ENCODE measurements around the gene SPAG6.

Gene SPAG6

DNA sequence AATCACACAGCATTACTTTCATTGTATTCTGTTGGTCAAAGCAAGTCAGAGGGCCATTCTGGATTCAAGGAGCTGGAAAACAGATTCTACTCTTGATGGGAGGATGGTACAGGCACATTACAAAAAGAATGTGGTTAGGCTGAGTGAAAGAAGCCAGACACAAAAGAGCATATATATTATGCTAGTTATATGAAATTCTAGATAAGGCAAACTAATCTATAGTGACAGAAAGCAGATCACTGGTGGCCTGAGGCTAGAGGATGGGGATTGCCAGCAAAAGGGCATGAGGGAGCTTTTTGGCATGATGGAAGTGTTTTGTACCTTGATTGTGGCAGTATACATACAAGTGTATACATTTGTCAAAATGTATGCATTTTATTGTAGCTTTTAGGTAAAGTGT, 96.8 kb downstream of the SPAG6 start:
- ATAC-seq (ENCODE audit: insufficient read depth, low read depth) = no peak

GRCh38 chr10:22442468-22442867, 97.2 kb downstream of the SPAG6 start:
- Histone ChIP-seq H3K4me2 (ENCODE audit: insufficient read depth, low read length) (no peak overlapping the region), H3K27me3 (ENCODE audit: insufficient read depth, low read length, poor library complexity) (peaks cover 38% of the 10 kb centered on the region), H3K36me3 (ENCODE audit: insufficient read depth, low read length) (no peaks in the 10 kb centered on the region), H2AFZ (ENCODE audit: low read depth, low read length) (no peak overlapping the region), H3K79me2 (ENCODE audit: insufficient read depth, low read length) (no peaks in the 10 kb centered on the region; the same call in 1 of the 2 replicates), H3K27ac (ENCODE audit: low read length) (no peak overlapping the region), H3K4me1 (ENCODE audit: insufficient read depth, low read length) (peaks cover 14% of the 10 kb centered on the region), H3K4me3 (ENCODE audit: low read depth in 1 of 2, low read length in 2 of 2) (no peak overlapping the region), H4K20me1 (ENCODE audit: insufficient read depth, low read length) (no peaks in the 10 kb centered on the region), H3K9me3 (ENCODE audit: insufficient read depth, low read length, severe bottlenecking) (no peaks in the 10 kb centered on the region), H3K9ac (ENCODE audit: low read depth, low read length) (no peak overlapping the region)
- no peak for TF ChIP-seq CTCF (IDR thresholded peaks at IDR 0.05; ENCODE audit: borderline replicate concordance, extremely low read depth, low read length, poor library complexity, severe bottlenecking)
- no peak for TF ChIP-seq EZH2 (IDR thresholded peaks at IDR 0.05; ENCODE audit: borderline replicate concordance, low read depth, low read length, severe bottlenecking)
- DNase-seq = no peak
- no peak for ATAC-seq (ENCODE audit: insufficient read depth, low read depth)

More for the DNA sequence above, 96.8 kb downstream of the SPAG6 start:
- Histone ChIP-seq H3K4me3 (ENCODE audit: low read depth in 1 of 2, low read length in 2 of 2) (no peak overlapping the region), H3K4me2 (ENCODE audit: insufficient read depth, low read length) (no peak overlapping the region), H4K20me1 (ENCODE audit: insufficient read depth, low read length) (no peaks in the 10 kb centered on the region), H3K79me2 (ENCODE audit: insufficient read depth, low read length) (no peaks in the 10 kb centered on the region; the same call in 1 of the 2 replicates), H2AFZ (ENCODE audit: low read depth, low read length) (no peak overlapping the region), H3K27ac (ENCODE audit: low read length) (no peak overlapping the region), H3K27me3 (ENCODE audit: insufficient read depth, low read length, poor library complexity) (peaks cover 42% of the 10 kb centered on the region), H3K4me1 (ENCODE audit: insufficient read depth, low read length) (peaks cover 18% of the 10 kb centered on the region), H3K9ac (ENCODE audit: low read depth, low read length) (no peak overlapping the region), H3K9me3 (ENCODE audit: insufficient read depth, low read length, severe bottlenecking) (no peaks in the 10 kb centered on the region), H3K36me3 (ENCODE audit: insufficient read depth, low read length) (no peaks in the 10 kb centered on the region)
- no peak for TF ChIP-seq EZH2 (IDR thresholded peaks at IDR 0.05; ENCODE audit: borderline replicate concordance, low read depth, low read length, severe bottlenecking)
- TF ChIP-seq CTCF (IDR thresholded peaks at IDR 0.05; ENCODE audit: borderline replicate concordance, extremely low read depth, low read length, poor library complexity, severe bottlenecking) = no peak
- no peak for DNase-seq

DNA sequence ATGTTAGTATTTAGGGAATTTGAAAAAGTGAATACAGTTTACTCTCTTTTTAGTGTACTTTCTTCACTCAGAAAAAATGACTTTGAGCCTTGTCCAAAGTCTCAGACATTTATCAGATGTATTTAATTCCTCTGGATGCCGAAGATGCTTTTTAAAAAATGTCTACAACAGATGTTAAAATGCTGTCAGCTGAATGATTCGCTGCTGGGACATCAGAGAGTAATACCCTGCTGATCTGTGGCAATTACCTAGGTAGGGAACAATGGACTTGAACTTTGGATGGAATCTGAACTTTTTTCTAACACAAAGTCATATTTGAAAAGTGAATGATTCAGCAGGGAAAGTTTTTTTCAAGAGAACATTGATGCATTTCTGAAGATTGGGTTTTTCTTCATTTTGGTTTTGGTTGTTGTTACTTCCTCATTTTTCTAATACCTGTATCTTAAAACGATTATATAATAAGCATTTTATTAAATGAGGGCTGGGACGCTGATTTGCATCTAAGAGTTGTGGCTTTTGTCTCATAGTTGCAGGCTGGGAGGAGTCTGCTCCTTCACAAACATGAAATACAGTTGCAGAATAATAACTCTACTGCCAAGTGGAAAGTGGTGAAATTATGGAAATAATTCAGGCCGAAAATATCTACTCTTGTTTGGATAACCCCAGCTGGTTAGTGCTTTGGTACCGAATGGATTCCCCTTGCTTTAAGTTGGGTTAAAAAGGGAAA, 98.0 kb downstream of the SPAG6 start:
- no peak overlapping the region for H3K4me2 ChIP-seq (ENCODE audit: insufficient read depth, low read length)
- no peak overlapping the region for H3K4me3 ChIP-seq (ENCODE audit: low read depth in 1 of 2, low read length in 2 of 2)
- DNase-seq (no peak), ATAC-seq (ENCODE audit: insufficient read depth, low read depth) (no peak)
- no peak overlapping the region for H3K27ac ChIP-seq (ENCODE audit: low read length)
- H3K79me2 ChIP-seq (ENCODE audit: insufficient read depth, low read length) = no peaks in the 10 kb centered on the region
- H3K9ac ChIP-seq (ENCODE audit: low read depth, low read length) = no peak overlapping the region
- no peak overlapping the region for H2AFZ ChIP-seq (ENCODE audit: low read depth, low read length)
- peaks cover 33% of the 10 kb centered on the region for H3K27me3 ChIP-seq (ENCODE audit: insufficient read depth, low read length, poor library complexity)
- H3K9me3 ChIP-seq (ENCODE audit: insufficient read depth, low read length, severe bottlenecking) = no peaks in the 10 kb centered on the region
- no peaks in the 10 kb centered on the region for H4K20me1 ChIP-seq (ENCODE audit: insufficient read depth, low read length)
- TF ChIP-seq CTCF (IDR thresholded peaks at IDR 0.05; ENCODE audit: borderline replicate concordance, extremely low read depth, low read length, poor library complexity, severe bottlenecking) (no peak), EZH2 (IDR thresholded peaks at IDR 0.05; ENCODE audit: borderline replicate concordance, low read depth, low read length, severe bottlenecking) (no peak)
- no peaks in the 10 kb centered on the region for H3K36me3 ChIP-seq (ENCODE audit: insufficient read depth, low read length)
- peaks cover 5% of the 10 kb centered on the region for H3K4me1 ChIP-seq (ENCODE audit: insufficient read depth, low read length)
